PC-9 (cell line): Measurements from ENCODE around the gene ARNT2.

Experiments used
- CTCF ChIP-seq: fragments of 200-600 bp; sonication (generic); conservative IDR thresholded peaks from 2 replicates; pipeline ENCODE4 v1.6.1; 2017; ENCODE audit warnings: mixed run types, antibody characterized with exemption, mild to moderate bottlenecking, moderate library complexity
- EZH2 ChIP-seq: fragments of 200-600 bp; sonication (generic); IDR thresholded peaks from 2 replicates; pipeline ENCODE4 v1.8.0; 2017; ENCODE audit warnings: antibody characterized with exemption, low read depth

GRCh38 chr15:80474224-80475215 lies 70.3 kb downstream of the ARNT2 start:
- TF ChIP-seq EZH2 (no peak), CTCF (no peak)
